ENCODE results near the gene LYSMD4. TPM values are rescaled to one million over a fixed set of nuclear protein-coding genes. Genes with fewer than 3 reads are reported as not detected.

The LYSMD4 gene
- total and polyA plus RNA-seq, 2 of the 8 experiments (the other 6 are each of a cell fraction or from before 2014, with no cell fraction given) = 7.5 to 17.5 TPM

GRCh38 chr15:99744142-99744541 is 10.9 kb upstream of the LYSMD4 start (continued):
- TF ChIP-seq EZH2 (IDR thresholded peaks at IDR 0.05; ENCODE audit: low read depth, low read length, severe bottlenecking) = no peak
- TF ChIP-seq RAD21 (IDR thresholded peaks at IDR 0.05 in 1 of 2, conservative IDR thresholded peaks at IDR 0.05 in 1 of 2; ENCODE audit: low read depth in 2 of 2, low read length in 2 of 2) = 0 out of 4 replicates have a peak, but pooled peaks have one; percentile 1 to 3
- no peak for TF ChIP-seq CBX5 (IDR thresholded peaks at IDR 0.05; ENCODE audit: low read depth, low read length)

Data from H1 (cell line).